Neural cell (in vitro differentiated cells): ENCODE data around the gene OR56A3.

Source experiments
- CTCF ChIP-seq: fragments of 450-650 bp; IDR thresholded peaks from 2 replicates; pipeline ENCODE4 v1.5.1; 2014; ENCODE audit warnings: antibody characterized with exemption, mild to moderate bottlenecking, moderate library complexity; ENCODE audit not compliant: poor library complexity, severe bottlenecking
- EP300 ChIP-seq: fragments of 450-650 bp; conservative IDR thresholded peaks from 2 replicates; pipeline ENCODE4 v1.6.1; 2014; ENCODE audit warnings: antibody characterized with exemption, mild to moderate bottlenecking, moderate library complexity; ENCODE audit not compliant: poor library complexity, severe bottlenecking
- EZH2 ChIP-seq: fragments of 200-600, 300-800 bp; shearing (Covaris generic), sonication (generic); IDR thresholded peaks from 2 replicates; pipeline ENCODE4 v1.6.1; 2014; ENCODE audit warnings: antibody characterized with exemption, low read length, borderline replicate concordance, mild to moderate bottlenecking; ENCODE audit not compliant: insufficient read depth, poor library complexity, severe bottlenecking
- MXI1 ChIP-seq: fragments of 450-650 bp; conservative IDR thresholded peaks from 2 replicates; pipeline ENCODE4 v1.6.1; 2014; ENCODE audit warnings: antibody characterized with exemption, mild to moderate bottlenecking; ENCODE audit not compliant: poor library complexity, severe bottlenecking
- POLR2AphosphoS5 ChIP-seq: IDR thresholded peaks from 2 replicates; pipeline ENCODE4 v1.6.1; 2012
- REST ChIP-seq: IDR thresholded peaks from 2 replicates; pipeline ENCODE4 v1.6.1; 2012; ENCODE audit warnings: borderline replicate concordance
- SMC3 ChIP-seq: fragments of 450-650 bp; conservative IDR thresholded peaks from 2 replicates; pipeline ENCODE4 v1.6.1; 2014; ENCODE audit warnings: antibody characterized with exemption, mild to moderate bottlenecking, moderate library complexity; ENCODE audit not compliant: poor library complexity

DNA sequence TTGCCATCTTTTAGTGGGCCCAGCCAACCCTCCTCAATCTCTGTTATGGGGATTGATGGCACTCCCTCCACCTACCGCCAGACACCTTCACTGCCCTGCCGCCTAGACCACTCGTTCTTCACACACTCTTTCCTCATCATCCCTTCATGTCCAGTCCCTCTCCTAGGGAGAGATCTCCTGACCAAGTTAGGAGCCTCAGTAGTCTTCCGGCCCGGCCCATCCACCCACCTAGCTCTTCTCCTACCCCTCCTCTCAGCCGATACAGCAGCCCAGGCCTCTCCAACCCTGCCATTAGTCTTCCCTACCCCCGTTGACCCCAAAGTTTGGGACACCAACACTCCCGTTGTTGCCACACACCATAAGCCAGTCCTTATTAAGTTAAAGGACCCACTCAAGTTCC is 11.0 kb upstream of the OR56A3 start:
- no peak for TF ChIP-seq CTCF
- no peak for TF ChIP-seq EZH2
- TF ChIP-seq POLR2AphosphoS5 = no peak
- no peak for TF ChIP-seq REST
- TF ChIP-seq SMC3 = no peak
- no peak for TF ChIP-seq EP300
- no peak for TF ChIP-seq MXI1
